H1 (cell line): ENCODE measurements around the gene DIPK1A. TPM values are rescaled to one million over a fixed set of nuclear protein-coding genes. Genes with fewer than 3 reads are reported as not detected.

Source experiments
- CTCF ChIA-PET: fragments of 300-600 bp; sonication (Branson Sonifier 250); formaldehyde crosslinking; loops from one replicate; lab custom pipeline; 2021; ENCODE audit not compliant: partially characterized antibody; lab: Charles Lee
- POLR2A ChIA-PET: fragments of 300-600 bp; sonication (Branson Sonifier 250); formaldehyde crosslinking; loops from one replicate; lab custom pipeline; 2021; ENCODE audit warnings: inconsistent platforms; ENCODE audit not compliant: partially characterized antibody; lab: Charles Lee
- DNase-seq, 2 experiments: peaks; one replicate each; pipeline versions ENCODE4 v3.0.0 to v3.0.0-alpha.2; 2010 to 2022; ENCODE audit warnings: low spot score in 2 of 2, low read depth in 1 of 2, mixed read lengths in 1 of 2
- FAIRE-seq: peaks from 2 replicates; lab custom pipeline; 2011; peaks lifted over from hg19 to GRCh38; lab: Jason Lieb, UNC
- H2AFZ ChIP-seq: 2 replicates; pipeline ENCODE4 v1.8.1; 2012; ENCODE audit warnings: low read length, inconsistent platforms
- H2AK5ac ChIP-seq: 2 replicates; pipeline ENCODE4 v1.6.1; 2013; ENCODE audit warnings: low read depth, low read length
- H2BK120ac ChIP-seq: replicated peaks from 2 replicates; pipeline ENCODE3; 2013; ENCODE audit warnings: low read depth, low read length, inconsistent platforms
- H2BK12ac ChIP-seq: 2 replicates; pipeline ENCODE4 v1.6.1; 2013; ENCODE audit warnings: low read depth, low read length
- H2BK15ac ChIP-seq: 2 replicates; pipeline ENCODE4 v1.6.1; 2013; ENCODE audit warnings: low read length
- H2BK20ac ChIP-seq: 2 replicates; pipeline ENCODE4 v1.6.1; 2013; ENCODE audit warnings: low read length
- H2BK5ac ChIP-seq: 2 replicates; pipeline ENCODE4 v1.6.1; 2013; ENCODE audit warnings: low read depth, low read length
- H3K14ac ChIP-seq: 2 replicates; pipeline ENCODE4 v1.6.1; 2013; ENCODE audit warnings: inconsistent platforms; ENCODE audit not compliant: insufficient read length
- H3K18ac ChIP-seq: 2 replicates; pipeline ENCODE4 v1.6.1; 2013; ENCODE audit warnings: low read length; ENCODE audit errors: extremely low read depth
- H3K23ac ChIP-seq: 2 replicates; pipeline ENCODE4 v1.6.1; 2013; ENCODE audit warnings: inconsistent platforms; ENCODE audit not compliant: insufficient read length
- H3K23me2 ChIP-seq: 2 replicates; pipeline ENCODE4 v1.6.1; 2013; ENCODE audit warnings: low read depth, low read length
- H3K27ac ChIP-seq: 2 replicates; pipeline ENCODE4 v1.6.1; 2011; ENCODE audit warnings: low read depth, low read length, inconsistent platforms
- H3K27me3 ChIP-seq, 4 experiments: replicated peaks in 1 of 4; 1 replicate in 1 of 4; 2 replicates in 3 of 4; pipeline versions ENCODE4 v1.6.1 to v1.8.1; 2011 to 2013; ENCODE audit warnings: low read length in 3 of 4, mild to moderate bottlenecking in 3 of 4, inconsistent platforms in 2 of 4, mixed read lengths in 2 of 4, moderate library complexity in 1 of 4; ENCODE audit not compliant: control insufficient read depth in 3 of 4, insufficient read depth in 3 of 4; ENCODE audit errors: extremely low read depth in 1 of 4
- H3K36me3 ChIP-seq, 4 experiments: 2 replicates each; pipeline versions ENCODE4 v1.6.1 to v1.8.1; 2011 to 2013; ENCODE audit warnings: mild to moderate bottlenecking in 4 of 4, low read length in 3 of 4, moderate library complexity in 2 of 4, control low read depth in 1 of 4, inconsistent platforms in 1 of 4; ENCODE audit not compliant: insufficient read depth in 4 of 4, control insufficient read depth in 2 of 4
- H3K4ac ChIP-seq: replicated peaks from 2 replicates; pipeline ENCODE3; 2013; ENCODE audit warnings: low read length, low read depth, mixed read lengths, inconsistent platforms; ENCODE audit not compliant: insufficient read length
- H3K4me1 ChIP-seq, 4 experiments: replicated peaks in 1 of 4; 1 replicate in 1 of 4; 2 replicates in 3 of 4; pipeline versions ENCODE4 v1.6.1 to v1.8.1; 2011 to 2013; ENCODE audit warnings: low read length in 3 of 4, inconsistent platforms in 2 of 4, mixed read lengths in 1 of 4; ENCODE audit not compliant: insufficient read depth in 4 of 4, control insufficient read depth in 3 of 4
- H3K4me2 ChIP-seq, 2 experiments: 2 replicates each; pipeline versions ENCODE4 v1.6.1 to v1.8.1; 2011 to 2013; ENCODE audit warnings: low read depth in 2 of 2, low read length in 2 of 2, control low read depth in 1 of 2, inconsistent platforms in 1 of 2, mild to moderate bottlenecking in 1 of 2; ENCODE audit not compliant: insufficient read depth in 1 of 2
- H3K4me3 ChIP-seq, 4 experiments: fragments of 200-600, 300-600 bp in 1 of 4; sonication (generic), shearing (Covaris generic), sonication (Bioruptor Twin) in 1 of 4; 2 replicates each; pipeline versions ENCODE4 v1.5.1 to v1.8.1; 2011 to 2016; ENCODE audit warnings: low read length in 4 of 4, low read depth in 3 of 4, control low read depth in 2 of 4, inconsistent platforms in 2 of 4, mild to moderate bottlenecking in 2 of 4, mixed read lengths in 1 of 4, moderate library complexity in 1 of 4; ENCODE audit not compliant: insufficient read depth in 2 of 4; ENCODE audit errors: extremely low read depth in 1 of 4
- H3K56ac ChIP-seq: replicated peaks from 2 replicates; pipeline ENCODE3; 2013; ENCODE audit warnings: low read depth, mild to moderate bottlenecking, mixed read lengths, low read length, inconsistent platforms; ENCODE audit not compliant: insufficient read length
- H3K79me1 ChIP-seq: 2 replicates; pipeline ENCODE4 v1.6.1; 2013; ENCODE audit warnings: low read depth, low read length, control low read depth
- H3K79me2 ChIP-seq, 2 experiments: 2 replicates each; pipeline versions ENCODE4 v1.6.1 to v1.8.1; 2012 to 2013; ENCODE audit warnings: low read length in 2 of 2, mild to moderate bottlenecking in 2 of 2, inconsistent platforms in 1 of 2; ENCODE audit not compliant: insufficient read depth in 2 of 2, control insufficient read depth in 1 of 2
- H3K9ac ChIP-seq, 4 experiments: replicated peaks in 1 of 4; 1 replicate in 1 of 4; 2 replicates in 3 of 4; pipeline versions ENCODE4 v1.6.1 to v1.8.1; 2011 to 2013; ENCODE audit warnings: low read depth in 3 of 4, low read length in 3 of 4, control low read depth in 2 of 4, mild to moderate bottlenecking in 2 of 4, moderate library complexity in 2 of 4, inconsistent platforms in 1 of 4; ENCODE audit errors: extremely low read depth in 1 of 4
- H3K9me3 ChIP-seq, 2 experiments: 2 replicates each; pipeline versions ENCODE4 v1.6.1 to v1.8.1; 2012 to 2013; ENCODE audit warnings: mild to moderate bottlenecking in 2 of 2, moderate library complexity in 2 of 2, control low read depth in 1 of 2, inconsistent platforms in 1 of 2, low read depth in 1 of 2, low read length in 1 of 2, mixed read lengths in 1 of 2; ENCODE audit not compliant: insufficient read depth in 2 of 2
- H4K20me1 ChIP-seq, 2 experiments: replicated peaks in 1 of 2; 2 replicates each; pipeline versions ENCODE3 to v1.8.1; 2011 to 2013; ENCODE audit warnings: inconsistent platforms in 2 of 2, low read length in 2 of 2, mild to moderate bottlenecking in 1 of 2; ENCODE audit not compliant: insufficient read depth in 2 of 2, control insufficient read depth in 1 of 2
- H4K5ac ChIP-seq: 2 replicates; pipeline ENCODE4 v1.6.1; 2013; ENCODE audit warnings: low read length, low read depth, mixed read lengths, inconsistent platforms; ENCODE audit not compliant: insufficient read length
- H4K8ac ChIP-seq: 2 replicates; pipeline ENCODE4 v1.8.0; 2013; ENCODE audit warnings: mild to moderate bottlenecking, moderate library complexity, low read length, inconsistent platforms; ENCODE audit not compliant: insufficient read depth; ENCODE audit errors: extremely low read depth
- H4K91ac ChIP-seq: replicated peaks from 2 replicates; pipeline ENCODE3; 2013; ENCODE audit warnings: low read length, mixed read lengths, inconsistent platforms; ENCODE audit not compliant: insufficient read length
- CBX8 ChIP-seq: fragments of 300-800, 300-1000 bp; sonication (generic); IDR thresholded peaks from 2 replicates; pipeline ENCODE4 v1.7.1; 2016; ENCODE audit warnings: low read depth, low read length, borderline replicate concordance
- CHD1 ChIP-seq: IDR thresholded peaks from 2 replicates; pipeline ENCODE4 v1.6.1; 2012; ENCODE audit warnings: low read depth, low read length, improper control_type of control experiment
- CTCF ChIP-seq, 3 experiments: IDR thresholded peaks; 1 replicate in 2 of 3; 2 replicates in 1 of 3; pipeline versions ENCODE4 v1.5.1 to v1.6.1; 2011; ENCODE audit warnings: low read length in 3 of 3, mild to moderate bottlenecking in 3 of 3, inconsistent platforms in 2 of 3, low read depth in 1 of 3, moderate library complexity in 1 of 3; ENCODE audit not compliant: insufficient read depth in 1 of 3; ENCODE audit errors: control extremely low read depth in 1 of 3
- RAD21 ChIP-seq, 2 experiments: IDR thresholded peaks in 1 of 2; conservative IDR thresholded peaks in 1 of 2; 2 replicates each; pipeline ENCODE4 v1.6.1; 2011; ENCODE audit warnings: low read depth in 2 of 2, low read length in 2 of 2, improper control_type of control experiment in 1 of 2, inconsistent platforms in 1 of 2, mild to moderate bottlenecking in 1 of 2, moderate library complexity in 1 of 2
- TEAD4 ChIP-seq: IDR thresholded peaks from 2 replicates; pipeline ENCODE4 v1.6.1; 2012; ENCODE audit warnings: low read depth, low read length, inconsistent platforms, mixed read lengths
- WGBS, 2 experiments: shearing (Covaris generic) in 1 of 2; methylation state at CpG; one replicate each; pipeline versions ENCODE4 v1.1.6 to v1.1.7; 2013 to 2015; ENCODE audit warnings: low lambda C conversion rate in 2 of 2, mixed read lengths in 2 of 2, inconsistent platforms in 1 of 2, low coverage in 1 of 2, missing lambda C conversion rate in 1 of 2; ENCODE audit not compliant: insufficient replicate concordance in 2 of 2, insufficient coverage in 1 of 2, insufficient read length in 1 of 2; ENCODE audit errors: extremely low coverage in 1 of 2, missing lambda C conversion rate in 1 of 2; 5-methylcytosine and 5-hydroxymethylcytosine counted together
- polyA plus RNA-seq, 7 experiments: library from polyadenylated mRNA; depleted of rRNA in 3 of 7; stranded (reverse) in 5 of 7; unstranded in 2 of 7; fragments of >200 nt in 5 of 7; fragments of 200-250 nt in 2 of 7; gene quantifications; 1 replicate in 5 of 7; 2 replicates in 1 of 7; 4 replicates in 1 of 7; pipeline versions ENCODE4 v1.2.1 to v1.2.3, GENCODE V29; 2011 to 2013; ENCODE audit warnings: missing spikeins in 2 of 7, mixed read lengths in 2 of 7
- total RNA-seq: library from RNA; stranded (reverse); fragmentation: NEBNext Ultra II Directional; extraction: Animal tissue kit (Norgen Biotek cat#: 25700); gene quantifications from 2 replicates; pipeline ENCODE4 v1.2.1, GENCODE V29; 2021

The DIPK1A gene
- total and polyA plus RNA-seq, 2 of the 8 experiments (the other 6 are each of a cell fraction or from before 2014, with no cell fraction given), result 2.5 to 5.0 TPM

- no peak for FAIRE-seq
- CTCF ChIA-PET, result interaction anchor here (0.6 to 8.2 kb wide), 20 partner anchors 9 to 1731 kb away, joined by 3 to 67 read pairs (median 4); partner anchors contain the start of gene RPL5
Observed at GRCh38 chr1:92968138-92969032, 7.1 kb upstream of the DIPK1A start.

More at GRCh38 chr1:92968138-92969032, 7.1 kb upstream of the DIPK1A start:
- H3K4me2 ChIP-seq, result no peak overlapping the region
- no peak overlapping the region for H3K18ac ChIP-seq
- H2AK5ac ChIP-seq, result no peak overlapping the region
- H3K23me2 ChIP-seq, result no peaks in the 10 kb centered on the region
- no peaks in the 10 kb centered on the region for H3K79me2 ChIP-seq
- H2BK12ac ChIP-seq, result no peak overlapping the region
- TF ChIP-seq TEAD4 (0 out of 2 replicates have a peak, but pooled peaks have one; percentile 10), RAD21 (IDR thresholded peaks at IDR 0.05 in 1 of 2, conservative IDR thresholded peaks at IDR 0.05 in 1 of 2; ENCODE audit: low read depth in 2 of 2, low read length in 2 of 2) (peak; percentile 55 to 60; a peak in 3 of 4 replicates), CTCF (IDR thresholded peaks at IDR 0.05; ENCODE audit: control extremely low read depth in 1 of 3, insufficient read depth in 1 of 3, low read depth in 1 of 3, low read length in 3 of 3) (peak in 2 of 3 experiments; percentile 39 to 53; a peak in 2 of 4 replicates), CHD1 (no peak), CBX8 (no peak)
- H4K5ac ChIP-seq, result no peak overlapping the region
- H3K27ac ChIP-seq, result no peak overlapping the region
- no peak overlapping the region for H2BK5ac ChIP-seq
- H4K20me1 ChIP-seq, result no peaks in the 10 kb centered on the region
- no peaks in the 10 kb centered on the region for H3K9me3 ChIP-seq
- H3K4me1 ChIP-seq, result peaks cover 0 to 6% (median 0%) of the 10 kb centered on the region in 4 experiments; a peak in 1 of 7 replicates
- peak overlapping the region; percentile 22; the same call in 1 of the 2 replicates for H2AFZ ChIP-seq
- no peak overlapping the region for H2BK15ac ChIP-seq
- H4K8ac ChIP-seq, result no peak overlapping the region
- no peak overlapping the region; a peak in 1 of 7 replicates for H3K9ac ChIP-seq
- no peak for DNase-seq
- 85% methylated on average over 2 of the region's 2 CpGs; no CpG with 5 or more reads in 1 of the 2 experiments for WGBS, 2 experiments
- H3K56ac ChIP-seq, result no peak overlapping the region
- no peak overlapping the region for H3K14ac ChIP-seq
- H3K27me3 ChIP-seq, result no peaks in the 10 kb centered on the region; a peak in 3 of 7 replicates
- no peaks in the 10 kb centered on the region for H3K36me3 ChIP-seq
- H3K79me1 ChIP-seq, result no peaks in the 10 kb centered on the region
- H2BK120ac ChIP-seq, result no peak overlapping the region
- H4K91ac ChIP-seq, result no peak overlapping the region
- H2BK20ac ChIP-seq, result no peak overlapping the region
- H3K4me3 ChIP-seq, result no peak overlapping the region
- no peak overlapping the region for H3K23ac ChIP-seq
- POLR2A ChIA-PET, result no interaction called here
- no peak overlapping the region for H3K4ac ChIP-seq
